Measurements from ENCODE around the gene AFDN. TPM values are rescaled to one million over a fixed set of nuclear protein-coding genes. Genes with fewer than 3 reads are reported as not detected.

The AFDN gene
- total and polyA plus RNA-seq, 10 of the 15 experiments (the other 5 are each of a cell fraction or from before 2014, with no cell fraction given), result 5.7 to 68.2 (median 45.1) TPM

GRCh38 chr6:167778497-167779128 is 48.1 kb upstream of the AFDN start:
- Histone ChIP-seq H3K4me2 (ENCODE audit: control insufficient read depth, insufficient read depth) (no peak overlapping the region), H3K4me3 (no peak overlapping the region), H2AFZ (ENCODE audit: control insufficient read depth, low read depth, low read length) (no peak overlapping the region), H3K79me2 (ENCODE audit: control insufficient read depth, insufficient read depth, low read length) (no peaks in the 10 kb centered on the region), H3K9ac (ENCODE audit: control insufficient read depth, insufficient read depth, low read length) (no peak overlapping the region), H4K20me1 (ENCODE audit: control insufficient read depth, insufficient read depth) (no peaks in the 10 kb centered on the region), H3K9me3 (replicated peaks; ENCODE audit: control insufficient read depth, insufficient read depth, low read length) (no peaks in the 10 kb centered on the region), H3K4me1 (ENCODE audit: control insufficient read depth, insufficient read depth, low read length) (no peaks in the 10 kb centered on the region), H3K27me3 (replicated peaks in 1 of 2; ENCODE audit: control insufficient read depth in 2 of 2, insufficient read depth in 2 of 2, low read length in 1 of 2) (no peaks in the 10 kb centered on the region; a peak in 1 of 4 replicates), H3K27ac (ENCODE audit: control insufficient read depth, insufficient read depth) (no peak overlapping the region), H3K36me3 (ENCODE audit: control insufficient read depth in 2 of 2, insufficient read depth in 2 of 2, low read length in 1 of 2) (no peaks in the 10 kb centered on the region)
- ChIA-PET POLR2A (no interaction called here), RAD21 (ENCODE audit: unreplicated experiment) (no interaction called here), CTCF (no interaction called here), SMC1A (ENCODE audit: uncharacterized antibody, unreplicated experiment) (no interaction called here)
- no TSS peak for BruUV-seq (replicated peaks)
- ATAC-seq (no peak), DNase-seq (ENCODE audit: low read depth, low spot score) (no peak), FAIRE-seq (no peak)
- TF ChIP-seq CBFB (IDR thresholded peaks at IDR 0.05; ENCODE audit: low read depth) (no peak), ZBTB40 (IDR thresholded peaks at IDR 0.05; ENCODE audit: borderline replicate concordance) (no peak), REST (IDR thresholded peaks at IDR 0.05; ENCODE audit: low read depth, low read length) (no peak), DPF2 (IDR thresholded peaks at IDR 0.05) (no peak), USF1 (IDR thresholded peaks at IDR 0.05; ENCODE audit: borderline replicate concordance, extremely low read length, insufficient read depth, low read depth, low read length) (no peak), EP300 (IDR thresholded peaks at IDR 0.05; ENCODE audit: borderline replicate concordance in 1 of 2, control insufficient read depth in 1 of 2, low read depth in 2 of 2, low read length in 2 of 2) (no peak)
- WGBS (ENCODE audit: insufficient coverage, insufficient replicate concordance, low lambda C conversion rate, missing lambda C conversion rate), result 48% methylated on average over 15 of the region's 21 CpGs
- intact Hi-C loops (cut with micrococcal nuclease; ENCODE audit: unreplicated experiment), result no loop called here
- in situ Hi-C loops (cut with MboI), result no loop called here

Measured in GM12878 (cell line).